Upper lobe of left lung (tissue), 4 donors: ENCODE data around the gene TMCC3.

ENCODE experiments used
- CTCF ChIP-seq, 6 experiments: fragments of 450-650 bp in 4 of 6; fragments of 200-600 bp in 2 of 6; sonication (generic) in 2 of 6; IDR thresholded peaks; one replicate each; pipeline ENCODE4 v1.5.1; 2016 to 2019; ENCODE audit warnings: antibody characterized with exemption in 6 of 6
- EP300 ChIP-seq, 4 donors: sonication (generic); formaldehyde crosslinking; IDR thresholded peaks; one replicate each; pipeline ENCODE4 v1.5.1; 2017; ENCODE audit warnings: antibody characterized with exemption in 4 of 4, control low read depth in 2 of 4
- POLR2A ChIP-seq, 4 donors: fragments of 450-650 bp; IDR thresholded peaks; one replicate each; pipeline ENCODE4 v1.5.1; 2016 to 2017; ENCODE audit warnings: antibody characterized with exemption in 4 of 4, mild to moderate bottlenecking in 2 of 4

- TF ChIP-seq CTCF (IDR thresholded peaks at IDR 0.05) (no peak), POLR2A (IDR thresholded peaks at IDR 0.05) (no peak), EP300 (IDR thresholded peaks at IDR 0.05) (no peak)
These were observed 9.1 kb downstream of the TMCC3 start for GRCh38 chr12:94641283-94641682.
